NCI-H2107 (cell line): ENCODE results near the gene TOMM20L.
A peak's percentile ranks its signal among the peaks of the same experiment; 100 is the strongest.

Experiments used
- DNase-seq: peaks from one replicate; lab custom pipeline; 2025; lab: John Stamatoyannopoulos, UW

TOMM20L gene

DNA sequence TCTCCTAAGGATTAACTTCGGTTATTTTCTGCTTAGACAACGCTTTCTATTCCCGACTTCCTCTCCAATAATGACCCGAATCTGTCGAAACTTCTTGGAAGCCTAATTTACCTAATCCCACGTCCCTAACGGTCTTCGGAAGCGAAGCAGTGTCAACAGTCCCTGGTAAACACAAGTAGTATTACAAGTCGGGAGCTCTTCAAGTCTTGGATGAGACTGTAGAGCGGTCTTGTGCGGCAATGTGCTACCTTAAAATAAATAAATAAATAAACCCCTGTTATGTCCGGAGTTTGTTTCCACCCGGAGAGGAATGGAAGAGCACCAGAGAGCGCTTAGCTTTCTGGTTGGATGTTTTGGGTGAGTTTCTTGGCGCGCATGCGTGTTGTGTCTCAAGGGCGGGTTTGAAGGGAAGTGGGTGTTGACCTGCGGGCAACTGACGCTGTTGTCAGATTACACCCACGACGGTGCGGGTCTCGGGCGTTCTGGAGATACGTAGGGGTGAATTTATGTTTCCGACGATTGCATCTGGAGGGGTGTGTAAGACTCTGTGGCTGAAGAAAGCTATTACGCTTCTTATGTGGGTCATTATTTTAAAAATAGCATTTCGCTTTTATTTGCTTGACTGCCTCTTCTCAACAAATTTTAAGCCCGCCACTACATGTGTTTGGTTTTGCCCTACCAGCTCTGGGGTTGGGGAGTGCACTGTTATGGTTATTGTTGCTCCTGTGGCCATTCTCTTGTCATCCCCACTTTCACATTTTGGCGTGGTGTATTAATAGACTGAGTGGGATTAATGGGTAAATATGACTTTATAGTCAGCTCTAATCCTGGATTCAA lies 31.8 kb downstream of the TOMM20L start, which contains the start of the genes KIAA0586 and TIMM9:
Gene KIAA0586, plus strand, starts transcription at position 439 of the 837 bp plus-strand sequence. CDS start 546 bp downstream, outside the sequence.
Gene TIMM9, minus strand, starts transcription at position 251 of the 837 bp plus-strand sequence. CDS start 15,586 bp downstream, outside the sequence.
- peak; percentile 99 for DNase-seq

DNA sequence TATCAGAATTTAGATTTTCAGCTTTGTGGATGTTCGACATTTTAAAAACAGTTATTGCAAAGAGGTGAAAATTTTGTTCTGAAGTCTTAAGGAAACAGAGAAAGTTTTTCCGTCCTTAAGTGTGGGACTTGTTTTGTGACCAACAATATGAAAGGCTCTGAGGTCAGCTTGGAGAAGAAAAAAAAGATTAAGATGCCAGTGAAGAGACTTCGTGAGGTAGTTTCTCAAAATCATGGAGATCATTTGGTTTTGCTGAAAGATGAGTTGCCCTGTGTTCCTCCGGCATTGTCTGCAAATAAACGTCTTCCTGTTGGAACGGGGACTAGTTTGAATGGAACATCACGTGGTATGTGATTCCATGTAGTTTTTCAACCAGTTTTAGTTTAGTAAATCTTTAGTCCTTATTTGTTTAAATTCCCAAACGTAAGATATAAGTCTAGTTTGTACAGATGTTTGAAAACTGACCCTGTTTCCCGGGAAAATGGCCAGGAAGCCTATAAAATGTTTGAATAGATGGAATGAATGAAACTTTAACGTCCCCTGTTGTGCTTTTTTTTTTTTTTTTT lies 32.5 kb downstream of the TOMM20L start:
- peak; percentile 14 for DNase-seq

DNA sequence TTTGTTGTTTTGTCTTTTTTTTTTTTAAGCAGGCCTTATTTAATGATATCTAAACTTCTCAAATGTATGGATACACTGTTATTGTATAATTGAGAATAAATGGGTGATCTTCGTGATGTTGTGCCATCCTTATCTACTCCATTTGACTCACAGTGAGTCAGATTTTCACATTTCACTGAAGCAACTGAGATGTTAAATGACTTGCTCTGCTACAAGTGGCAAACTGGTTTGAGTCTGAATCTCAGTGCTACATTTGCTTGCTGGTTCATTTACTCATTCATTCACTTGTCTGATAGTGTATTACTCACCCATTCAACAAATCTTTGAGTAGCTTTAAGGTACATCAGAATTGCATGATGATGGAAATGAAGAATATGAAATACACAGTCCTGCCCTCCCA lies 34.4 kb downstream of the TOMM20L start:
- no peak for DNase-seq

DNA sequence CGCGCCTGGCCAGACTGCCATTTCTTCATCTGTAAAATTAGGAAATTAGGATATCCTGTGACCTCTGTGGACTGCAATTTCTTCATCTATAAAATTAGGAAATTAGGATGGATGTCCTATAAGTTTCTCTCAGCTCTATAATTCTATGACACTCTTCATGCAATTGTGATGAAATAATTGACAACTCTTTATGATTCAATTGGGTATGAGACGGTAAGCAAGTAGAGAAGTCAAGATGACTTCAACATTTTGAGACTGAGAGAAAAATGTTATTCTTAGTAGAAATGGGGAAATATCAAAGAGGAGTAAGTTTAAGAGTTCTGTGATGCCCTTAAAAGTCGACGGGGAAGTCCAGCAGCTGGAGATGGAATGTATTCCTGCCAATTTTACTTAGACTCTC lies 43.7 kb downstream of the TOMM20L start:
- DNase-seq = no peak

DNA sequence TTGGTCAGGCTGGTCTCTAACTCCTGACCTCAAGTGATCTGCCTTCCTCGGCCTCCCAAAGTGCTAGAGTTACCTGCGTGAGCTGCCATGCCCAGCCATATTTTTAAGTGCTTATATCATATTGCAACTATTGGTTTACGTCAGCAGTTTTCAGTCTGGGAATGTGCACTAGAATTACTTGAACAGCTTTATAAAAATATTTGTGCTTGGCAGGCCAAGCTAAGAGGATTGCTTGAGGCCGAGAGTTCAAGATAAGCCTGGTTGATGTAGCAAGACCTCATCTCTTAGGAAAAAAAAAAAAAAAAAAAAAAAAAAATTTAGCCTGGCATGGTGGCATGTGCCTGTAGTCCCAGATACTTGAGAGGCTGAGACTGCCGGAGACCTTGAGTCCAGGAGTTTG lies 48.9 kb downstream of the TOMM20L start:
- DNase-seq = no peak

DNA sequence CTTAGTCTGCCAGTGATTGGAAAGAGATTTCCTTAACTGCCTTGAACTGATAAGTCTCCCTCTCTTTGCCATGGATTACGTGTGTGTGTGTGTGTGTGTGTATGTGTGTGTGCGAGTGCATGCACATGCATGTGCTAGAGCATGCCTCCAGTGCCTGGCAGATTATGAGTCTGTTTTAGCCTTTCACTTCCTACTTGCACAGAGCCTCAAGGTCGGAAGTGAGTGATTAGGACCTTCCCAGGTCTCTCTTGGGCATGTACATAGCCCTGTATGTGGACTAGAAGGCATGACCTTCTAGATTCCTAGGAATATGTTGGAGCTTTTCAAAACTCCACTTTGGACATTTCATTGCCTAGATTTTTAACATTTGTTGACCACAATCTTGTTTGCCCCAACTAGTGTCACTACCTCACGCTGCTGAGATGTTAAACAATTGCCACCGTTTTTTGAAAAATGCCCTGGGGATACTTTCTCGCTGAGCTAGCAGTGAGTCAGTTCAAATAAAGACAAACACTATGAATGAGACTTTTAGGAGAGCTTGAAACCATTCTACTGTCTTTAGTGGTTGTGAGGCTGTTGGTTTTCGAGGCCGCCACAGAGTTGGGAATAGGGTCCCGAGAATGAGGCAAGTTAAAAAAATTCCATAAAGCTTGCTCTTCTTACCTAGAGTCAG lies 60.0 kb downstream of the TOMM20L start:
- no peak for DNase-seq
